Left renal cortex interstitium (tissue), 4 donors: ENCODE measurements around the gene CTAGE6. TPM values are rescaled to one million over a fixed set of nuclear protein-coding genes. Genes with fewer than 3 reads are reported as not detected.
"Not testable (repeated sequence)": the region's sequence is repeated elsewhere in the genome, so short reads cannot be mapped to it uniquely, and the experiment has no call there.

Experiments
- DNase-seq, 4 donors: peaks; one replicate each; pipeline ENCODE4 v3.0.0-alpha.2; 2013; ENCODE audit warnings: low read depth in 4 of 4, low spot score in 2 of 4, missing footprints in 1 of 4
- polyA plus RNA-seq, 4 donors: library from polyadenylated mRNA; unstranded; fragments of 120-200 nt; gene quantifications; one replicate each; pipeline ENCODE4 v1.2.1, GENCODE V29; 2013; ENCODE audit not compliant: insufficient read length in 4 of 4

The CTAGE6 gene
- polyA plus RNA-seq, 4 donors = 0.11 to 0.23 TPM; not detected in 2

- not testable (repeated sequence) for DNase-seq
These were observed 41.8 kb downstream of the CTAGE6 start for GRCh38 chr7:143715543-143716193.

DNA sequence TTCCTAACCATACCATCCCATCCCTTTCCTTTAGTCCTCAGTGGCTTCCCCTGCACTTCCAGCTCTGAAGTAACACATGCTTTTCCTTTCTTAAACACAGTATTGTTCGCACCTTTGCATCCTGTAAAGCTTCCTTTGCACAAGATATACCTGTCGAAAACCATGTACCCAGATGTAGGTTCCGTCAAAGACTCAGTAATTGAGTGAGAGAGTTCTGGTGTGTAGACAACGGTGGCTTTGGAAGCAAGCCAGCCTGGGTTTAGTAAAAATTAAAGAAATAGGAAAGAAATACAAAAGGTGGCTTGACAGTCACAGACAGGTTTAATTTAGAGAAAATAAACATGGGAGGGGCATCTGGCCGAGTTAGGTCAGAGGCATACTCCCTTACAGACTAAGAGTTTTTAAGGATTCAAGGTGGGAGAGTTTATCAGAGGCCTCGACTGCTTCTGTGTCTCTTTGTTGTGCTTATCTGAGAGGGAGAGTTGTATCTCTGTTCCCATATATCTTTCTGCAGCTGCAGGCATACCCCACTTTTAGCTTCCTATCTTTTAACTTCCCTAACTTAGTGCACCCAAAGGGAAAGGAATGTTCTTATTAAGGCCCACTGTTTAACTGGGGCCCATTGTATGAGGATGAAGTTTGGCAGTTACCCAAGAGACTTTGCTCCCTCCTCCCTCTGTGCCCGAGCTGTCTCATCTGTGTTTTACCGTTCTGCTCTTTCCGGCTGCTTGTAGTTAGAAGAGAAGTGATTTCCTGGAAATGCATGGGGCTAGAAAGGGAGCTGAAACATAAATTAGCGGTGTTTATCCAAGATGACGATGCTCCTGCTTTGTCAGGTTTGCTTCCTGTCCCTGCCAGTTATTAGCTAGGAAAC lies 42.7 kb downstream of the CTAGE6 start:
- DNase-seq = not testable (repeated sequence)

GRCh38 chr7:143712381-143712780 lies 45.1 kb downstream of the CTAGE6 start:
- not testable (repeated sequence) for DNase-seq

DNA sequence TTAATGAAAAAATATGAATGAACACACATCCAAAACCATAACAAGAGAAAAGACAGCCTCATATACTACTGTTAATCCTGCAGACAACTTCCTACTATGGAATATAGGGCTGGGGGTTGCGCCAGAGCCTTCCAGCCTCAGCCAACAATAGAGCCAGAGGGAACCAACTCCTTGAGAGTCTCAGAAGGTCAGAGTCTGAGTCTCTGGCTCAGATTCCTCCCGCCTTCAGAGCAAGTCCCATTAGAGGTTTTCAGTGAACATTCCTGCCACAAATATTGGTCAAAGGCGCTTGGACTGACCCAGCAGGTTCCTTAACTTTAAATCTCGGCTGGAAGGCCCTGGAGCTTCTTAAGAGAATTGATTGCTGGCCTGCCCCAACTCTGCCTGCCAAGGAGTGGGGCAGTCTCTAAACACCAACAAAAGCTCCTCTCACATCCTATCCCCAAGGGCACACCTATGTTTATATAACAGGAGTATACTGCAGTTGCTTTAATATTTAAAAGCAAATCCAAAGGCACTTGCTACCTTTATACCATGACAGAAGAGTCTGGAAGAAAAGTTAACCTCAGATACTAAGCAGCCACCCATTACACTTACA lies 45.7 kb downstream of the CTAGE6 start:
- DNase-seq = not testable (repeated sequence)

DNA sequence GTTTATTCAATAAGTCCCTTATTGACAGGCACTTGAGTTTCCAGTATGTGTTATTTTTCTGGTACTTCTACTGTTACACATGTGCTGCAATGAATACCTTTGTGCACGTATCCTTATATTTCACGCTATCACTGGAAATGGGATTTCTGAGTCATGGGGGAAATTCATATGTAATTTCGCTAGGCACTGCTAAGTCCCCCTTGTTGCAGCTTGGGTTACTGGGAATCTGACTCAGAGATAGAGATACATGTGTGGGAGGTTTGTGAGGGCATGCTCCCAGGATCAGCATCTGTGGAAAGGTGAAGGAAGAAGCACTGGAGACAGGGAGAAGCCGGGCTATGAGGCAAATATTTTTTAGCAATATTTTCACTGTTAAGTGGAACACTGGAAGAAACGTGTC lies 47.6 kb downstream of the CTAGE6 start:
- DNase-seq = not testable (repeated sequence)

Other genes with a start within 250 kb of the CTAGE6 start
- gene CTAGE15, start 185.9 kb downstream of the CTAGE6 start, polyA plus RNA-seq = 1 to 10 TPM in 1 of 4 donors, under 1 TPM in 2, not detected in 1; 0.08 to 1.4 (median 0.44) TPM
- 1 to 10 TPM; 2.8 to 3.7 (median 3.1) TPM for gene TCAF2, start 136.7 kb downstream of the CTAGE6 start, polyA plus RNA-seq
- gene TCAF1, start 144.5 kb upstream of the CTAGE6 start, polyA plus RNA-seq = 10 to 100 TPM; 72.9 to 85.9 (median 77.6) TPM
- gene OR2F2, start 177.5 kb upstream of the CTAGE6 start, polyA plus RNA-seq = not detected
- under 1 TPM; 0.04 to 0.33 (median 0.12) TPM for gene OR2F1, start 197.1 kb upstream of the CTAGE6 start, polyA plus RNA-seq
- gene OR6B1, start 242.6 kb upstream of the CTAGE6 start, polyA plus RNA-seq = under 1 TPM in 2 of 4 donors, not detected in 2; 0.03 to 0.05 TPM